Fibroblast of skin of left biceps (primary cell): Measurements from ENCODE around the gene TMEM9B.
A peak's percentile ranks its signal among the peaks of the same experiment; 100 is the strongest.
"Not testable (repeated sequence)": the region's sequence is repeated elsewhere in the genome, so short reads cannot be mapped to it uniquely, and the experiment has no call there.

Experiments used
- DNase-seq, 2 experiments: peaks; one replicate each; pipeline ENCODE4 v3.0.0-alpha.2; 2013; ENCODE audit warnings: low read depth in 2 of 2

Gene TMEM9B

DNA sequence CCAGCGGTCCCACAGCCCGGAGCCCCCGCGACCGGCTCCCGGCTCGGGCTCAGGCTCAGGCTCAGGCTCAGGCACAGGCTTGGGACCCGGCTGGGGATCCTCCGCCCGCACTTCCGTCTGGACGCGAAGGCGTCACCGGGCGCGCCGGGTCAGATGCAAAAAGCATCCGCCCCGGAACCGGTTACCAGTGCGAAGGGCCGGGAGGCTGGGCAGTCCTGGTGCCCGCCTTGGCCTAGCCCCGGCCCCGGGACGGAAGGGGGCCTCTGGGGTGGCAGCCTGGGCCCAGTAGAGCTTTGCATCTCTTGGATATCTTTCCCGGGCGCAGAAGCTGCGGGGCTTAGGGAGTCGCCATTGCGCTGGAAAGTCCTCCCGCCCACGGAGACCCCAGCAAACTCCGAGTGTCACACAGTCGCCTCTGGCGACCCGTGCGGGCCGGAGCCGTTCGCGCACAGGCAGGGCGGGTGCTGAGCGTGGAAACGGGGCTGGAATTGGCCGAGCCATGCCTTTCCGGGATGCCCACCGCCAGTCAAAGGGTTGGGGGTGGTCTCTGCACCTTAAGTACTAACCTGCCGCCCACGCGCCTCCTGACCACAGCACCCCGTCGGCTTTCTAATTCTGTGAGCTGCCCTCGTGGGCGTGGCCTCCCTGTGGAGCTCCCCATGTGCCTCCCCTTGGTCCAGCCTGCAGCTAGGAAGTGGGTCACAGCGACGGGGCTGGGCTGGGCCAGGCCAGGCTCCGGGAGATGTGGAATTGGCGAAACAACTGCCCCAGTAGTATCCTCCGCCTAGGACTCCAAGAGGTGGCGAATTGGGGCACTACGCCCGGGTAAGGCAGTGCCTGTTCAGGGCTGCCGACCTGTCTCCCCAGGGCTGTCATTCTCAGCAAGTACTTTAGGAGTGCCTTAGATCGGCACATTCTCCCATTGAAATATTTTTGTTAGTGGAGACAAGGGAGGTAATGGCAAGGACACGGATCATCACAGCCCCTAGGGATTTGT lies at the start of gene TMEM9B:
Gene TMEM9B, minus strand, starts transcription at position 119 of the 997 bp plus-strand sequence. CDS start 129 bp downstream, outside the sequence.
- peak; percentile 31 to 33 for DNase-seq

- no peak for DNase-seq
Observed at GRCh38 chr11:9013373-9013772, 49.1 kb upstream of the TMEM9B start.

DNA sequence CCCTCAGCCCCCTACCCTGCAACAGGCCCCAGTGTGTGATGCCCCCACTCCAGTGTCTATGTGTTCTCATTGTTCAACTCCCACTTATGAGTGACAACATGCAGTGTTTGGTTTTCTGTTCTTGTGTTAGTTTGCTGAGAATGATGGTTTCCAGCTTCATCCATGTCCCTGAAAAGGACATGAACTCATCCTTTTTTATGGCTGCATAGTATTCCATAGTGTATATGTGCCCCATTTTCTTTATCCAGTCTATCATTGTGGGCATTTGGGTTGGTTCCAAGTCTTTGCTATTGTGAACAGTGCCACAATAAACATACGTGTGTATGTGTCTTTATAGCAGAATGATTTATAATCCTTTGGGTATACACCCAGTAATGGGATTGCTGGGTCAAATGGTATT lies 45.3 kb upstream of the TMEM9B start:
- not testable (repeated sequence) for DNase-seq

DNA sequence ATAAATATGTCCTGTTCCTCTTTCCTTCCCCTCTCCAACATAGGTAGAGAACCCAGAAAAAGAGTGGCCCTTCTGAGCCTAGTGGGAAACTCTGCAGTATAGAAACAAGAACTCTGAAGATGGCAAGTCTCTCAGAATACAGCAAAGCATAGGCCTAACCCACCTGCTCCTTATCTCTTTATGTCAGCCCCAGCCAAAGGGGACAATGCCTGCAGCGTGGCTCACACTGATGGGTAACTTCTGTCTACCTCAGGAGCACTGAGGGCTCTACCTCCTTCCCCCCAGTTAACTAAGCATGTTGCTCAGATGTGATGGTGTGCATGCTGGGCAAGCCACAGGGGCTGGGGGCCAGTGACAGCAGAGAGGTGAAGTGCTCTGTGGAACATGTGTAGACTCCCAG lies 44.4 kb upstream of the TMEM9B start:
- no peak for DNase-seq

- DNase-seq = no peak
Observed at GRCh38 chr11:9008011-9008550, 43.8 kb upstream of the TMEM9B start.

DNA sequence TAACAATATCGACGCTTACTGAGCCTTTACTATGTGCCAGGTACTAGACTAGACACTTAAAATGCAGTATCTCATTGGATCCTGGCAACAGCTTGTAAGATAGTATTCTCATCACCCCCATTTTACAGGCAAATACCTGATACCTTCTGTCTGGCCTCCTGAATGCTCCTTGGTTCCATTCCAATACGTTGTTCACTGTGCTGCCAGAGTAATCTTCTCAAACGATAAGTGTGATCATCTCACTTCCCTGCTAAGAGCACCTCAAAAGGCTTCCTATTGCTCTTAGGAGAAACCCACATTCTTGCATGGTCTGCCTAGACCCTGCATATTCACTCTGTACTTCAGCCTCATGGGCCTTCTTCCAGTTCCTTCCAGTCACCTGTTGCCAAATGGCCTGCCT lies 40.8 kb upstream of the TMEM9B start:
- no peak for DNase-seq

DNA sequence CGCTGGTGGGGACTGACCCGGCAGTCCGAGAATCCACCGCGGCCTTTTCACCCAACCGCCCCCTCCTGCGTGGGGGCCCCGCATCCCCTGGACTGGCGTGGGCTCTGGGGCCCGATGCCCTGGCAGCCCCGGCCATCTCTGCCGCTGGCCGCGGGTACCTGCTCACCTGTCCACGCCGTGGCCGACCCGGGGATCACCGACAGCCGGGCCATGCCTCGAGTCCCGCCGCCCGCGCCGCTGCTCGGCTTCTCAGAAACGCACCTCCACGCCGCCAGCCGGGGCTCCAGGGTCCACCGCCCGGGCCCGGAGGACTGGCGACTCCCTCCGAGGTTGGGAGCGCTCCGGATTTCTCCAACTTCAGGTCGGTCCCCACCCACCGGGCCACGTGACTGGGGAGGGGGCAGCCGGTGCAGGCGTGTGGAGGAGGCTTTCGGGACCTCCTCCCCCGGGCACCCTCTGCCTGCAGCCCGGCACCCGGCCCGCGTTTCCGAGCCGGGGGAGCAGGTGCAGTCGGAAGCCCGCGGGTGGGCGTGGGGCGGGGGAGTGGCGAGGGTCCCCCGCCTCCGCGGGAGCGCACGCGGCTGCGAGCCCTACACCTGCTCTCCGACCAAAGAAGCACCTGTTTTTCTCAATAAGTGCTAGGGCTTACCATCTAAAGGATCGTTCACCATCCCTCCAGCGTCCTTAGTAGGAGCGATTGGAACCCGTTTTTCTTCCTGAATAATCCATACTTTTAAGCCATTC lies 40.1 kb upstream of the TMEM9B start:
- no peak for DNase-seq

DNA sequence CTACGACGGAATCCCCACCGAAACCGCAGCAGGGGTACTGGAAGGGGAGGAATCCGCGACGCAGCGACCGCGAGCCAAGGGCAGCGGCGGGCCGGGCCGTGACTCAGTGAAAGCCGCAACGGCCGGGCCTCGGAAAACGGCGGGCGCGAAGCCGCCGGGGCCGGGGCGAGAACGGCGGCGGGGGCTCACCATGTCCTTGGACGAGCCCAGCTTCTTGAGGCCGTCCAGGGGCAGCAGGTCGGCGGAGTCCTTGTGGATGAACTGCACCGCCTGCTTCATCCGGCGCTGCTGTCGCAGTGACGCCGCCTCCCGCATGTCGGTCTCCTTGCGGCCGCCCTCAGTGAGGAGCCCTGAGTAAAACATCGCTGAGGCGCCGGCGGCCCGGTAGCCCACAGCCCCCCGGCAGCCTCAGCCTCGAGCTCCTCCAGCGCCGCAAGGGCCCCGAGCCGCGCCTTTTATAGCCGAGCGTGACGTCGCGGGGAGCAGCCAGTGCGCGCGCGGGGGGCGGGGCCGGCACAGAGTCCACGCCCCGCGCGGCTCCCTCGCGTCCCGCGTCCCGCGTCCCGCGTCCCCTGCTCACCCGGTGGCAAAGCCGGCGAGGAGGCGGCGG lies 39.4 kb upstream of the TMEM9B start, which contains the start of gene NRIP3:
Gene NRIP3, minus strand, starts transcription at position 429 of the 610 bp plus-strand sequence. Its CDS starts 66 bp downstream, at position 363.
- peak in 1 of 2 experiments; percentile 29 for DNase-seq

DNA sequence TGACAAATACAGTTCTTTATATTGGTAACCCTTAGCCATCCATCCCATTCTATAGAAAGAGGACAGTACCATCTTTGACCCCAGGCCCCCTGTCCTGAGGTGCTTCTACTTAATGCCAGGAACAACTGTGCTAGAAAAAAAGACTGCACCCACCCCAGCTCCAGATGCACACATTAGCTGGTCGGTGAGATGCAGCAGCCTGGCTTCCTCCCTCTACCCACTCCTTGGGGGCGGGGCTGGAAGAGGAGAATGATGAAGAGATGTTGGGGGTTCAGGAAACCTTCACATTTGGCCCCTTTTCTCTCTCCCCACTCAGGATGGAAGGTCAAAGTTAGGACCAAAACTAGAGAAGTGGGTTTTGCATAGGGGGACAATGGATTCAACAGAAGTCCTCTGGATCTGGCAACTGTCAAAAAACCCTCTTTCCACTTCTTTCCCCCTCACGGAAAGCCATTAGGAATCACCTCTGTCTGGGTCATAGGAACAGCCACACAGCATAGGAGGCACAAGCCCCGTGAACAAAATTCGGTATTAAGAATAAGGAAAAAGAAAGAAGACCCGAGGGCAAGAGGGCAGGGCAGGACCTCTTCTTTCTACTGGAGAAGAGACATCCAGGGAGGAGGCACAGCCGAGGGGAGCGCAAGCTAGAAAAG lies 38.8 kb upstream of the TMEM9B start:
- DNase-seq = no peak

GRCh38 chr11:9001736-9002135 lies 37.5 kb upstream of the TMEM9B start:
- peak; percentile 36 to 44 for DNase-seq

- DNase-seq = no peak
Observed at GRCh38 chr11:8998017-8998416, 33.8 kb upstream of the TMEM9B start.

- no peak for DNase-seq
Observed at GRCh38 chr11:8997451-8997850, 33.2 kb upstream of the TMEM9B start.

DNA sequence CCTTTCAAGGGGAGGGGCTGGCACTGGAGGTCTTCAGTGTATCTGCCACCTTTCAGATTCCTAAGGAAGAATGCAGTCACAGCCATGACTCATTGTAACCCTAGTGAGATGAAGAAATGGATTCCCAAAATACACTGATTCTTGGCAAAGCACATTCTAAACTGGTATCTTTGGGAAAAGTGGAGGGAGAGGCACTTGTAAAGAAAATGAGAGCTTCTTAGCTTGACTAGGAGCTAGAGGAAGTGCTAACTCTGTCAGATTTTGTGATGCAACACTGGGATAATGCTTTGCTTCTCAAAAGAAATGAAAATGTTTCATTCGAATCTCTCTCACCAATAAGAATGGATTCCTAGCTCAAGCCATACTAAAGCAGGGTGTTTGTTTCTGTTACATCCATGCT lies 25.2 kb upstream of the TMEM9B start:
- peak; percentile 15 to 28 for DNase-seq

DNA sequence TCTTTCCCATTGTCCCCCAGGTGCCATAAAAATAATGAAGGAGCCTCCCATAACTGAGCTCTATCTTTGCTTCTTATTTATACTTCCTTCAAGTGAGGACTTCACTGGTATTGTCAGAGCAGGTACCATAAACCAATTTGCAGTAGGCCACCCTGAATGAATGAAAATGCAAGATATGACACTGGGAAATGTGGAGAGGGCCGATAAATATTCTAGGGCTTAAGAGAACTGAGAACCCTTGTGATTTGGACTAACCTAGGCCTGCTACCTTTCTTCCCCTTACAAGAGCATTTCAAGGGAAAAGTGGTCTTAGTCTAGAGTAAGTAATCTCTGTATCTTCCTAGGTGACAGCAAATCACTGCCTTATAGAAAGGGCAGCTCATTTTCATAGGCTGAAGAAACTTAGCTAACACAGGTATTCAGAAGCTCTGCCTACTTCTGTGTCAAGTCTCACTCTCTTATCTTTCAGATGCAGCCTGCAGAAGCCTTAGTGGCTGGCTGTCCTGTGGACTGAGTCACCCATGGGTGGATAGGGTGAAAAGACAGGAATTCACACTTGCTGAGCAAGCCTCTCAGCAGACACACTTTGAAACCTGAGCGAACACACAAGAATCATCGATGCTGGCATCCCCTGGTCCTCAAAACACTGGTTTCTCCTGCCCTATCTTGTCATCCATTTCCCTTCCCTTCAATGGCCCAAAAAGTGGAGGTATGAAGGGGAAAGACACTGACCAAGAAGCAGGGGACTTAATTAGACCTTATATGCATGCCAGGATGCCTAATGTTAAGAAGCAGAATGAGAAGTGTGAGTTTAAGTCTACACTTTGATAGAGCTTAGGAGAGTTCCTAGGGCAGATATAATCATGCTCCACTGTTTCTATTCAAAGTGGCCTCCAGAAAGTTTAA lies 24.3 kb upstream of the TMEM9B start:
- peak in 1 of 2 experiments; percentile 6 for DNase-seq

GRCh38 chr11:8987446-8987845 lies 23.2 kb upstream of the TMEM9B start:
- DNase-seq = no peak

GRCh38 chr11:8986772-8987171 lies 22.5 kb upstream of the TMEM9B start:
- DNase-seq = not testable (repeated sequence)

- no peak for DNase-seq
Observed at GRCh38 chr11:8985462-8985861, 21.2 kb upstream of the TMEM9B start.

GRCh38 chr11:8983552-8983951 lies 19.3 kb upstream of the TMEM9B start:
- DNase-seq = no peak

DNA sequence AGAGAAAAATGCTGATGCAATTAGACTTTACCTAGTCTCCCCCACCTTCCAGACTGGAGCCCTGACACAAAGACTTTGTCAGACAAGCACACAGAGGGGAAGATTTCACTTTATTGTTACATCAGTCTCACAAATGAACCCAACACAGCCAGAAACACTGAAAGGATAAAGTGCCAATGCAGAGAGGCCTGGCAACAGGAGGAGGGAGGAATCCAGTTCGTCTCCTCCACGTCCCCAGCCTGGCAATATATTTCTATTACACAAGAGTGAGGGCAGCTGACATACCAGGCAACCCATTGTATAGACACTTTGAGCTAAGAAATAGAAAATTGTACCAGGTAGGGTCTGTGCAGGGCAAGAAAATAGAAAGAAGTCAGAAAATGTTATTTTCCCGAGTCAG lies 16.2 kb upstream of the TMEM9B start:
- no peak for DNase-seq

GRCh38 chr11:8979365-8979764 lies 15.1 kb upstream of the TMEM9B start:
- DNase-seq = not testable (repeated sequence)
